Activated CD8-positive, alpha-beta T cell treated with anti-CD3 and anti-CD28 coated beads for 36 hours (primary cell): ENCODE measurements around the gene RGR. TPM values are rescaled to one million over a fixed set of nuclear protein-coding genes. Genes with fewer than 3 reads are reported as not detected.

Experiments
- ATAC-seq: fragments of 200-7000 bp; cut with Tn5 transposase; one replicate; pipeline ENCODE4 v1.10.0; 2021; ENCODE audit warnings: mild to moderate bottlenecking, moderate library complexity
- CTCF ChIA-PET: fragments of 350-600 bp; sonication (Branson Sonifier 250); formaldehyde crosslinking; loops from one replicate; lab custom pipeline; 2021; ENCODE audit warnings: antibody characterized with exemption; lab: Charles Lee
- POLR2A ChIA-PET: fragments of 350-600 bp; sonication (Branson Sonifier 250); formaldehyde crosslinking; loops from one replicate; lab custom pipeline; 2021; ENCODE audit warnings: antibody characterized with exemption; lab: Charles Lee
- DNase-seq: peaks from one replicate; pipeline ENCODE4 v3.0.0-alpha.2; 2020
- H3K27ac Mint-ChIP-seq: one replicate; pipeline ENCODE4 v1.8.0; 2021; ENCODE audit warnings: mild to moderate bottlenecking, mixed read lengths
- H3K27me3 Mint-ChIP-seq: one replicate; pipeline ENCODE4 v1.8.0; 2021; ENCODE audit warnings: mixed read lengths
- H3K36me3 Mint-ChIP-seq: one replicate; pipeline ENCODE4 v1.8.0; 2021; ENCODE audit warnings: low read depth, mixed read lengths
- H3K4me1 Mint-ChIP-seq: one replicate; pipeline ENCODE4 v1.8.0; 2021; ENCODE audit warnings: low read depth, mixed read lengths
- H3K4me3 Mint-ChIP-seq: one replicate; pipeline ENCODE4 v1.8.0; 2021; ENCODE audit warnings: mild to moderate bottlenecking, moderate library complexity, mixed read lengths
- H3K9me3 Mint-ChIP-seq: one replicate; pipeline ENCODE4 v1.8.0; 2021; ENCODE audit warnings: mixed read lengths
- CTCF ChIP-seq: fragments of 200-600 bp; IDR thresholded peaks from one replicate; pipeline ENCODE4 v1.8.0; 2022; ENCODE audit warnings: antibody characterized with exemption, mild to moderate bottlenecking
- intact Hi-C: fragments of 100-400 bp; cut with micrococcal nuclease; formaldehyde crosslinking; loops from one replicate; pipeline ENCODE4 v1.10.0; 2022
- total RNA-seq, 2 experiments: library from RNA; stranded (reverse); gene quantifications; one replicate each; pipeline ENCODE4 v1.2.3, GENCODE V29; 2021

Gene RGR
- total RNA-seq, 2 experiments from 2014 or later: not detected

- TF ChIP-seq CTCF: no peak
- no peak overlapping the region for H3K4me3 Mint-ChIP-seq
- no peak for DNase-seq
- CTCF ChIA-PET: interaction anchor here (1.2 to 1.6 kb wide), 2 partner anchors 25 to 49 kb away, joined by 3 to 5 read pairs; no protein-coding TSS in a partner anchor
- no peaks in the 10 kb centered on the region for H3K9me3 Mint-ChIP-seq
- intact Hi-C loops: no loop called here
- POLR2A ChIA-PET: interaction anchor here (0.7 kb wide), 1 partner anchor 37 kb away, joined by 3 read pairs; no protein-coding TSS in a partner anchor
- H3K36me3 Mint-ChIP-seq: no peaks in the 10 kb centered on the region
- H3K27ac Mint-ChIP-seq: no peak overlapping the region
- no peak for ATAC-seq
- peaks cover 20% of the 10 kb centered on the region for H3K4me1 Mint-ChIP-seq
- peaks cover 7% of the 10 kb centered on the region for H3K27me3 Mint-ChIP-seq
Observed at GRCh38 chr10:84292502-84292901, 47.6 kb downstream of the RGR start.

GRCh38 chr10:84293171-84293570 is 48.3 kb downstream of the RGR start:
- Mint-ChIP-seq H3K4me1 (peaks cover 20% of the 10 kb centered on the region), H3K27ac (no peak overlapping the region), H3K9me3 (no peaks in the 10 kb centered on the region), H3K27me3 (peaks cover 7% of the 10 kb centered on the region), H3K4me3 (no peak overlapping the region), H3K36me3 (no peaks in the 10 kb centered on the region)
- CTCF ChIA-PET: interaction anchor here (1.0 to 1.6 kb wide), 3 partner anchors 26 to 49 kb away, joined by 3 to 5 read pairs (median 5); no protein-coding TSS in a partner anchor
- TF ChIP-seq CTCF: no peak
- no peak for DNase-seq
- POLR2A ChIA-PET: interaction anchor here (0.6 to 0.7 kb wide), 2 partner anchors 36 kb away, joined by 3 read pairs; no protein-coding TSS in a partner anchor
- intact Hi-C loops: no loop called here
- no peak for ATAC-seq

- Mint-ChIP-seq H3K4me1 (peaks cover 20% of the 10 kb centered on the region), H3K9me3 (no peaks in the 10 kb centered on the region), H3K27me3 (peaks cover 7% of the 10 kb centered on the region), H3K27ac (no peak overlapping the region), H3K36me3 (no peaks in the 10 kb centered on the region), H3K4me3 (no peak overlapping the region)
- POLR2A ChIA-PET: interaction anchor here (0.6 kb wide), 1 partner anchor 36 kb away, joined by 3 read pairs; no protein-coding TSS in a partner anchor
- ATAC-seq (peak; percentile 84), DNase-seq (peak; percentile 60)
- no peak for TF ChIP-seq CTCF
- CTCF ChIA-PET: interaction anchor here (1.0 to 1.6 kb wide), 3 partner anchors 26 to 48 kb away, joined by 3 to 5 read pairs (median 5); no protein-coding TSS in a partner anchor
- intact Hi-C loops: no loop called here
Observed at GRCh38 chr10:84293574-84294016, 48.7 kb downstream of the RGR start.

GRCh38 chr10:84294766-84295447 is 50.1 kb downstream of the RGR start:
- intact Hi-C loops: no loop called here
- CTCF ChIA-PET: no interaction called here
- POLR2A ChIA-PET: no interaction called here
- DNase-seq: no peak
- Mint-ChIP-seq H3K9me3 (no peaks in the 10 kb centered on the region), H3K36me3 (no peaks in the 10 kb centered on the region), H3K27me3 (peaks cover 1% of the 10 kb centered on the region), H3K4me1 (peaks cover 20% of the 10 kb centered on the region), H3K27ac (no peak overlapping the region), H3K4me3 (no peak overlapping the region)
- TF ChIP-seq CTCF: no peak
- peak; percentile 75 for ATAC-seq
